NCI-H748 treated with DMSO at 0.1 percent for 48 hours (cell line): ENCODE measurements around the gene HCFC2.
A peak's percentile ranks its signal among the peaks of the same experiment; 100 is the strongest.
"Not testable (repeated sequence)": the region's sequence is repeated elsewhere in the genome, so short reads cannot be mapped to it uniquely, and the experiment has no call there.

Source experiments
- DNase-seq: peaks from one replicate; lab custom pipeline; 2025; lab: John Stamatoyannopoulos, UW

HCFC2 gene

GRCh38 chr12:104064031-104064841 is at the start of gene HCFC2:
TSS of gene HCFC2 (plus strand) at chr12:104064531. CDS start at chr12:104064561, 30 bp downstream.
- DNase-seq = peak; percentile 74

- not testable (repeated sequence) for DNase-seq
These were observed 42.5 kb upstream of the HCFC2 start for GRCh38 chr12:104021862-104022261.

GRCh38 chr12:104022786-104023185 is 41.5 kb upstream of the HCFC2 start:
- DNase-seq = no peak

GRCh38 chr12:104023710-104024109 is 40.6 kb upstream of the HCFC2 start:
- DNase-seq = no peak

- DNase-seq = no peak
These were observed 40.0 kb upstream of the HCFC2 start for GRCh38 chr12:104024348-104024747.

- DNase-seq = no peak
These were observed 38.6 kb upstream of the HCFC2 start for GRCh38 chr12:104025771-104026170.

- no peak for DNase-seq
These were observed 37.3 kb upstream of the HCFC2 start for GRCh38 chr12:104026841-104027599.

GRCh38 chr12:104030596-104030995 is 33.7 kb upstream of the HCFC2 start:
- not testable (repeated sequence) for DNase-seq

GRCh38 chr12:104036143-104036542 is 28.2 kb upstream of the HCFC2 start:
- not testable (repeated sequence) for DNase-seq

GRCh38 chr12:104039769-104040168 is 24.6 kb upstream of the HCFC2 start:
- DNase-seq = not testable (repeated sequence)

GRCh38 chr12:104042580-104042979 is 21.8 kb upstream of the HCFC2 start:
- DNase-seq = no peak

- DNase-seq = no peak
These were observed 20.2 kb upstream of the HCFC2 start for GRCh38 chr12:104044158-104044557.

GRCh38 chr12:104046306-104046705 is 18.0 kb upstream of the HCFC2 start:
- no peak for DNase-seq

GRCh38 chr12:104048162-104048561 is 16.2 kb upstream of the HCFC2 start:
- DNase-seq = no peak

- no peak for DNase-seq
These were observed 15.5 kb upstream of the HCFC2 start for GRCh38 chr12:104048811-104049210.

- no peak for DNase-seq
These were observed 14.9 kb upstream of the HCFC2 start for GRCh38 chr12:104049278-104049902.

GRCh38 chr12:104049903-104050356 is 14.4 kb upstream of the HCFC2 start, which contains the start of gene GLT8D2:
TSS of gene GLT8D2 (minus strand) at chr12:104050187. CDS start at chr12:104019648, 30,539 bp downstream.
- DNase-seq = no peak

GRCh38 chr12:104050436-104050835 is 13.9 kb upstream of the HCFC2 start:
- DNase-seq = no peak

- no peak for DNase-seq
These were observed 9.5 kb upstream of the HCFC2 start for GRCh38 chr12:104054681-104055346.

- peak; percentile 24 for DNase-seq
These were observed 8.5 kb upstream of the HCFC2 start for GRCh38 chr12:104055686-104056388.

- DNase-seq = no peak
These were observed 7.8 kb upstream of the HCFC2 start for GRCh38 chr12:104056419-104056972.
